Thymus (tissue), 2 donors: ENCODE results near the gene SUGT1. TPM values are rescaled to one million over a fixed set of nuclear protein-coding genes. Genes with fewer than 3 reads are reported as not detected.

Experiments
- polyA plus RNA-seq: library from polyadenylated mRNA; stranded (reverse); fragments of 200-250 nt; gene quantifications from one replicate; pipeline ENCODE4 v1.2.3, GENCODE V29; 2013
- total RNA-seq: library from RNA; stranded (reverse); fragments of 120-200 nt; gene quantifications from one replicate; pipeline ENCODE4 v1.2.4, GENCODE V29; 2013
- donor health status: healthy.

Gene SUGT1
- total and polyA plus RNA-seq, 2 donors, result 38.4 to 47.8 TPM

Other genes starting within 250 kb of the SUGT1 start
- gene THSD1, start 246.7 kb upstream of the SUGT1 start, total RNA-seq, result 2.9 TPM
- gene THSD1, start 246.7 kb upstream of the SUGT1 start, polyA plus RNA-seq, result 3.3 TPM
- gene VPS36, start 202.2 kb upstream of the SUGT1 start, total RNA-seq, result 35.7 TPM
- 29.6 TPM for gene VPS36, start 202.2 kb upstream of the SUGT1 start, polyA plus RNA-seq
- 39.5 TPM for gene CKAP2, start 197.4 kb upstream of the SUGT1 start, total RNA-seq
- gene CKAP2, start 197.4 kb upstream of the SUGT1 start, polyA plus RNA-seq, result 13.4 TPM
- 7.6 TPM for gene HNRNPA1L2, start 10.4 kb upstream of the SUGT1 start, total RNA-seq
- 30.7 TPM for gene HNRNPA1L2, start 10.4 kb upstream of the SUGT1 start, polyA plus RNA-seq
- gene CNMD, start 87.0 kb downstream of the SUGT1 start, total RNA-seq, result 0.24 TPM
- gene CNMD, start 87.0 kb downstream of the SUGT1 start, polyA plus RNA-seq, result 1.8 TPM
- gene PCDH8, start 195.8 kb downstream of the SUGT1 start, total RNA-seq, result 0.52 TPM
- 1.1 TPM for gene PCDH8, start 195.8 kb downstream of the SUGT1 start, polyA plus RNA-seq